HG02678 (cell line): ENCODE results near the gene IFITM1.
A peak's percentile ranks its signal among the peaks of the same experiment; 100 is the strongest.
"Not testable (repeated sequence)": the region's sequence is repeated elsewhere in the genome, so short reads cannot be mapped to it uniquely, and the experiment has no call there.

ENCODE experiments used
- ATAC-seq: cut with Tn5 transposase; IDR thresholded peaks from one replicate; pipeline ENCODE4 v1.9.1; 2021; ENCODE audit warnings: mild to moderate bottlenecking, moderate library complexity; ENCODE audit not compliant: unreplicated experiment

The IFITM1 gene

GRCh38 chr11:282630-283360 is 31.0 kb upstream of the IFITM1 start:
- ATAC-seq = no peak

- ATAC-seq = no peak
These were observed 30.3 kb upstream of the IFITM1 start for GRCh38 chr11:283405-284104.

- no peak for ATAC-seq
These were observed 29.5 kb upstream of the IFITM1 start for GRCh38 chr11:284105-285020.

- no peak for ATAC-seq
These were observed 28.6 kb upstream of the IFITM1 start for GRCh38 chr11:285021-285893.

DNA sequence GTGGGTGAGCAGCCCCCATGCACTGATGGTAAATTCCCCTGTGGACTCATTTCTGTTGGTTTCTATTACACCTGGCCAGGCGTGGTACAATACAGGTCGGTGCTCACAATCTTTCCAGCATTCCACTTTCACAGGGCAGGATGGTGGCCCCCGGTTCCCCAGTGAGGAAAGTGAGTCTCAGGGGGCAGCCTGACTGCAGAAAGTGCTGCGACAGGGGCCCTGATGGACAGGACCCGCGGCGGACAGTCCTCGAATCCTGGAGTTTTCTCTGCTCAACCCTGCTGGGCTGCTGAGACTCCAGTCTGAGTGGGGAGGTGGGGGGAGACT is 28.0 kb upstream of the IFITM1 start:
- ATAC-seq = no peak

GRCh38 chr11:286977-287820 is 26.6 kb upstream of the IFITM1 start:
- ATAC-seq = not testable (repeated sequence)

DNA sequence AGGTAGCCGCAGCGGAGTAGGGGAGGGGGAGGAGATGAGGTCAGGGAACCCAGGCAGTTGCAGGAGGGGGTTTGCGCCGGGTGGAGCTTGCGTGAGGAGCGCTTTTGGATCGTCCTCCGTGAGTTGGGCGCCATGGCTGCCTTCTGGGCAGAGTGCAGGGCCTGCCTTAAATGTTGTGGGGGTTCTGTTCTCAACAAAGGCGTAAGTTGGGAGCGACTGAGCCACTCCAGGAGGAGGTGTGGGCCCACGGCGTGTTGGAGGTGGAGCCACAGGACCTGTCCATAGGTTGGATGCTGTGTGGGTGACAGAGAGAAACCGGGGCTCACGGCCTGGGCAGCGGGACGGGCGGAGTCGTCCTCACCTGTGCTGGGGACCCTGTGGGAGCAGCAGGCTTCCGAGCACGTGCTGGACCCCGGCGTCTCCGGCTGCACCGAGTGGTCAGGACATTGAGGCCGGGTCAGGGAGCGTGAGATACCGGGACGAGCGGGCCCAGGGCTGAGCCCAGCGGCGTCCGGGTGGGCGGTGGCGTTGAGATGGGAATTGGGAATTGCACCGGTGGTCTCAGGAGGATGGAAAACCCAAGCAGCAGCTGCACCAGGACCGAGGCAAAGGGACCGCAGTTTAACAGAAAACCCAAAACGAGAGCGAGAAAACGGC is 25.9 kb upstream of the IFITM1 start:
- no peak for ATAC-seq

- ATAC-seq = peak; percentile 76
These were observed 25.1 kb upstream of the IFITM1 start, which contains the start of gene PGGHG for GRCh38 chr11:288478-289397. PGGHG (plus strand) TSS chr11:289126; CDS start chr11:289817, 691 bp downstream.

DNA sequence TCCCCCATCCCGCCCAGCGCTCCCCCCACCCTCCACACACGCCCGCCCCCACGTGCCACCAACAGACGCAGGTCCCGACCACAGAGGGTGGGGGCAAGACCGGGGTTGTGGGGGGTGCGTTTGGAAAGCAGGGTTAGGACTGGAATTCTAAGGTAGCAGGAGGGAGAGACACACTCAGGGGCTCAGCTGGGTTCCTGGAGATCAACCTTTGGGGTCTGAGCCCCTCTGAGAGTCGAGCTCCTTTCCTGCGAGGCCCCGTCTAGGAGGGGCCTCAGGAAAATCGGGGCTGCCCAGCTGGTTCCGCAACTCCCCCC is 24.5 kb upstream of the IFITM1 start:
- no peak for ATAC-seq

DNA sequence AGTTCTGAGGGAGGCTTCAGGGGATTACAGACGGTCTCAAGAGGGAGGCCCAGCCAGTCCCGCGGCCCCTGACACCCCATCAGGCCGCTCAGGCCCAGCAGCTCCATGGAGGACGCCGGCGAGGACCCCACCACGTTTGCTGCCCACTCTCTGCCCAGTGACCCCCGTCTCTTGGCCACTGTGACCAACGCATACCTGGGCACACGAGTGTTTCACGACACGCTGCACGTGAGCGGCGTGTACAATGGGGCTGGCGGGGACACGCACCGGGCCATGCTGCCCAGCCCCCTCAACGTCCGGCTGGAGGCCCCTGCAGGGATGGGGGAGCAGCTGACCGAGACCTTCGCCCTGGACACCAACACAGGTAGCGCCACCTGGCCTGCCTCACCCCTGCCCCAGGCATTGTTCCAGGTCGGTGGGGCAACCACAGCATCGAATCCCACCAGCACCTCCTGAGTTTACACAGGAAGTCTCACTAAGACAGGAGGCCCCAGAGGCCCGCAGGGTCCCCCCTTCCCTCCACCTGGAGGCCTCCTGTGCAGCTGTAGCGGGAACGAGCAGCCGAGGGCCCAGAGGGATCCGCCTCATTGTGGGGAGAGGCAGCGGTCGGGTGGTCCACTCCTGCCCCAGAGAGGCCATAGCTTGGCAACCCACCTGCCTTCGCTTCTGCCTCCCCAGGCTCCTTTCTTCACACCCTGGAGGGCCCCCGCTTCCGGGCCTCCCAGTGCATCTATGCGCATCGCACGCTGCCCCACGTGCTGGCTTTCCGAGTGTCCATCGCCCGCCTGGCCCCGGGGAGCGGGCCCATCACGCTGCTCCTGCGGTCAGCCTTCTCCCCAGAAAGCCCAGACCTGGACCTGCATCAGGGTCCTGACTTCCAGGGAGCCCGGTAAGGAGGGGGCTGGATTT is 23.9 kb upstream of the IFITM1 start:
- no peak for ATAC-seq

DNA sequence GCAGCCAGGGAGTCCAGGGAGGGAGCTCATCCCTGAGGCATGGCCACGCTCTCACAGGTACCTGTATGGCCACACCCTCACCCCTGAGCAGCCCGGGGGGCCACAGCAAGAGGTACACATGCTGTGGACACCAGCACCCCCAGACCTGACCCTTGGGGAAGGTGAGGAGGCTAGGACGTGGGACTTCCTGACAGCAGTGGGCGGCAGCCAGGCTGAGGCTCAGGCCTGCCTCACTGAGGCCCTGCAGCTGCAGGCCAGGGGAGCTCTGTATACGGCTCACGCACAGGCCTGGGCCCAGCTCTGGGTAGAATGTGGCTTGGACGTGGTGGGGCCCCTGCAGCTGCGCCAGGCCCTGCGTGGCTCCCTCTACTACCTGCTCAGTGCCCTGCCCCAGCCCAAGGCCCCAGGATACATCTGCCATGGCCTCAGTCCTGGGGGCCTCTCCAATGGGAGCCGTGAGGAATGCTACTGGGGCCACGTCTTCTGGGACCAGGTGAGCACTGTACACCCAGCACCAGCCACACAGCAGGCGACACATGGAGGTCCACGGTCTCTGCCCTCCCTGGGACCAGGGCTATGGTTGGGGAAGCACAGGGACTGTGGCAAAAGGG is 23.1 kb upstream of the IFITM1 start:
- no peak for ATAC-seq

DNA sequence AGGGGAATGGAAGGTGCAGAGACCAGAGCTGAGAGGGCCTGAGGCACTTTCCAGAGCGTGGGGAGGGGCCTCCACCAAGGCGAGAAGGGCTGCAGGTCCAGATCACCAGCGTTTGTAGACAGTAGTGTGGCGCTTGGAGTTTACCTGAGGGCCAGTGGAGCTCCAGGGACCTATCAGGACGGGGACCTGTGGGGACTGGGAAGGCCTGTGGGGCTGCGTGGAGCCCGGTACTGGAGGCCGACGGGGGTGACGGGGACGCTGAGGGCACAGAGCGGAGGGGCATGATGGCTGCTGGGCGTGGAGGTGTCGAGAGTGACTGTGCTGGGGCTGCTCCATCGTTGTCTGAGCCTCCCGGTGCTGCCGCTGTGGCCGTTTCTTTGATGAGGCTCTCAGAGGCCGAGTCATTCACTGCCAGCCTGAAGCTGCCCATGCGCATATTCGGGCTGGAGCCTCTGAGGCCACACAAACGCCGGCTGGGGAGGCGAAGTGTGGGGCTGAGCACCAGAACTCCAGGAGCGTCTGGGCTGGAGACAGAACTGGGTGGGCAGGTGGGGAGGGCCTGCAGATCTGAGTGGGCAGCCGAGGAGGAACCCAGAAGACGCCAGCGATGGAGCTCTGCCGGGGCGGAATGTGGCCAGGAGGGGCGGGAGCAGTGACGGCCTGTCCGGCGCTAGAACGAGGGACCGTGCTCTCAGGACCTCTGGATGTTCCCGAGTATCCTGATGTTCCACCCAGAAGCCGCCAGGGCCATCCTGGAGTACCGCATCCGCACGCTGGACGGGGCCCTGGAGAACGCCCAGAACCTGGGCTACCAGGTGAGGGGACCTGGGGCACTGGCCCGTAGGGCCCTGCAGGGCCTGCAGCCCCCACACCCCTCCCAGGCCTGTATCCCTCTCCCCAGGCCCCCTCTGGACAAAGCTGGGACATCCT is 22.3 kb upstream of the IFITM1 start:
- no peak for ATAC-seq

- no peak for ATAC-seq
These were observed 21.4 kb upstream of the IFITM1 start for GRCh38 chr11:292211-293121.

GRCh38 chr11:293271-293851 is 20.5 kb upstream of the IFITM1 start:
- ATAC-seq = no peak
